ENCODE results near the gene TNC.

DNA sequence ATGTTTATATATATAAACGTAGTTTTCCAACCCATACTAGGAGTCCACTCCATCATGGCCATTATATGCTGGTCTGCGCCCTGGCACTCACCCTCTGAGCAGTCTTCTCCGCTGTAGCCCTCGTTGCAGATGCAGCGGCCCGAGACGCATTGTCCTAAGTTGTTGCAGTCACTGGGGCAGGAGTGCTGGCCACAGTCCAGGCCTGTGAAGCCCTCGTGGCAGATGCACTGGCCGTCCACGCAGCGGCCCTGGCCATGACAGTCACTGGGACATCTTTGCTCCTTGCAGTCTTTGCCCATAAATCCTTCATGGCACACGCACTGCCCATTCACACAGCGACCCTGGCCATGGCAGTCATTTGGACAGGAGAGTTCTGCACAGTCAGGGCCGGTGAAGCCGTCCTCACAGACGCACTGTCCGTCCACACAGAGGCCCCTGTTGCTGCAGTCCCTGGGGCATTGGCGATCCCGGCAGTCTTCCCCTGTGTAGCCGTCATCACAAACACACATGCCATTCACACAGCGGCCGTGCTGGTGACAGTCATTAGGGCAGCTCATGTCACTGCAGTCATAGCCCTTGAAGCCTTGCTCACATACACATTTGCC lies 32.1 kb downstream of the TNC start:
- no peak for TF ChIP-seq POLR2AphosphoS5 (IDR thresholded peaks at IDR 0.05; ENCODE audit: low read depth, low read length)
- TF ChIP-seq, protein P1, sequence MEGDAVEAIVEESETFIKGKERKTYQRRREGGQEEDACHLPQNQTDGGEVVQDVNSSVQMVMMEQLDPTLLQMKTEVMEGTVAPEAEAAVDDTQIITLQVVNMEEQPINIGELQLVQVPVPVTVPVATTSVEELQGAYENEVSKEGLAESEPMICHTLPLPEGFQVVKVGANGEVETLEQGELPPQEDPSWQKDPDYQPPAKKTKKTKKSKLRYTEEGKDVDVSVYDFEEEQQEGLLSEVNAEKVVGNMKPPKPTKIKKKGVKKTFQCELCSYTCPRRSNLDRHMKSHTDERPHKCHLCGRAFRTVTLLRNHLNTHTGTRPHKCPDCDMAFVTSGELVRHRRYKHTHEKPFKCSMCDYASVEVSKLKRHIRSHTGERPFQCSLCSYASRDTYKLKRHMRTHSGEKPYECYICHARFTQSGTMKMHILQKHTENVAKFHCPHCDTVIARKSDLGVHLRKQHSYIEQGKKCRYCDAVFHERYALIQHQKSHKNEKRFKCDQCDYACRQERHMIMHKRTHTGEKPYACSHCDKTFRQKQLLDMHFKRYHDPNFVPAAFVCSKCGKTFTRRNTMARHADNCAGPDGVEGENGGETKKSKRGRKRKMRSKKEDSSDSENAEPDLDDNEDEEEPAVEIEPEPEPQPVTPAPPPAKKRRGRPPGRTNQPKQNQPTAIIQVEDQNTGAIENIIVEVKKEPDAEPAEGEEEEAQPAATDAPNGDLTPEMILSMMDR (IDR thresholded peaks at IDR 0.05), result no peak
- TF ChIP-seq, protein P2, sequence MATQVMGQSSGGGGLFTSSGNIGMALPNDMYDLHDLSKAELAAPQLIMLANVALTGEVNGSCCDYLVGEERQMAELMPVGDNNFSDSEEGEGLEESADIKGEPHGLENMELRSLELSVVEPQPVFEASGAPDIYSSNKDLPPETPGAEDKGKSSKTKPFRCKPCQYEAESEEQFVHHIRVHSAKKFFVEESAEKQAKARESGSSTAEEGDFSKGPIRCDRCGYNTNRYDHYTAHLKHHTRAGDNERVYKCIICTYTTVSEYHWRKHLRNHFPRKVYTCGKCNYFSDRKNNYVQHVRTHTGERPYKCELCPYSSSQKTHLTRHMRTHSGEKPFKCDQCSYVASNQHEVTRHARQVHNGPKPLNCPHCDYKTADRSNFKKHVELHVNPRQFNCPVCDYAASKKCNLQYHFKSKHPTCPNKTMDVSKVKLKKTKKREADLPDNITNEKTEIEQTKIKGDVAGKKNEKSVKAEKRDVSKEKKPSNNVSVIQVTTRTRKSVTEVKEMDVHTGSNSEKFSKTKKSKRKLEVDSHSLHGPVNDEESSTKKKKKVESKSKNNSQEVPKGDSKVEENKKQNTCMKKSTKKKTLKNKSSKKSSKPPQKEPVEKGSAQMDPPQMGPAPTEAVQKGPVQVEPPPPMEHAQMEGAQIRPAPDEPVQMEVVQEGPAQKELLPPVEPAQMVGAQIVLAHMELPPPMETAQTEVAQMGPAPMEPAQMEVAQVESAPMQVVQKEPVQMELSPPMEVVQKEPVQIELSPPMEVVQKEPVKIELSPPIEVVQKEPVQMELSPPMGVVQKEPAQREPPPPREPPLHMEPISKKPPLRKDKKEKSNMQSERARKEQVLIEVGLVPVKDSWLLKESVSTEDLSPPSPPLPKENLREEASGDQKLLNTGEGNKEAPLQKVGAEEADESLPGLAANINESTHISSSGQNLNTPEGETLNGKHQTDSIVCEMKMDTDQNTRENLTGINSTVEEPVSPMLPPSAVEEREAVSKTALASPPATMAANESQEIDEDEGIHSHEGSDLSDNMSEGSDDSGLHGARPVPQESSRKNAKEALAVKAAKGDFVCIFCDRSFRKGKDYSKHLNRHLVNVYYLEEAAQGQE (IDR thresholded peaks at IDR 0.05; ENCODE audit: insufficient read depth in 1 of 2, low read depth in 2 of 2, low read length in 1 of 2), result no peak
- TF ChIP-seq SIN3A (IDR thresholded peaks at IDR 0.05; ENCODE audit: borderline replicate concordance, insufficient read depth, low read depth, low read length), result no peak
- TF ChIP-seq TCF7L2 (IDR thresholded peaks at IDR 0.05; ENCODE audit: low read depth, low read length), result no peak
